ENCODE measurements around the gene ZNF326.

The ZNF326 gene

GRCh38 chr1:89955311-89956205 is 39.4 kb upstream of the ZNF326 start:
- no peak for TF ChIP-seq CTCF (IDR thresholded peaks at IDR 0.05; ENCODE audit: control extremely low read depth, extremely low read depth, low read depth, missing control alignments)
- ChIA-PET CTCF (interaction anchor here (1.0 to 1.2 kb wide), 4 partner anchors 9 to 130 kb away, joined by 3 read pairs; no protein-coding TSS in a partner anchor), POLR2A (no interaction called here)
- DNase-seq (ENCODE audit: extremely low spot score): no peak

- ChIA-PET CTCF (interaction anchor here (1.0 to 1.8 kb wide), 3 partner anchors 8 to 114 kb away, joined by 3 to 6 read pairs (median 4); no protein-coding TSS in a partner anchor), POLR2A (no interaction called here)
- TF ChIP-seq CTCF (IDR thresholded peaks at IDR 0.05; ENCODE audit: control extremely low read depth, extremely low read depth, low read depth, missing control alignments): no peak
- no peak for DNase-seq (ENCODE audit: extremely low spot score)
Measured at GRCh38 chr1:89957107-89957506, 37.8 kb upstream of the ZNF326 start.

- no peak for DNase-seq (ENCODE audit: extremely low spot score)
- POLR2A ChIA-PET: no interaction called here
- CTCF ChIA-PET: interaction anchor here (1.1 to 1.8 kb wide), 2 partner anchors 10 to 12 kb away, joined by 3 to 6 read pairs; no protein-coding TSS in a partner anchor
- TF ChIP-seq CTCF (IDR thresholded peaks at IDR 0.05; ENCODE audit: control extremely low read depth, extremely low read depth, low read depth, missing control alignments): no peak
Measured at GRCh38 chr1:89958851-89959654, 35.9 kb upstream of the ZNF326 start.

- no peak for TF ChIP-seq CTCF (IDR thresholded peaks at IDR 0.05; ENCODE audit: control extremely low read depth, extremely low read depth, low read depth, missing control alignments)
- ChIA-PET CTCF (interaction anchor here (1.1 to 1.4 kb wide), 2 partner anchors 12 to 13 kb away, joined by 3 to 4 read pairs; no protein-coding TSS in a partner anchor), POLR2A (no interaction called here)
- no peak for DNase-seq (ENCODE audit: extremely low spot score)
Measured at GRCh38 chr1:89959719-89960118, 35.2 kb upstream of the ZNF326 start.

- no peak for TF ChIP-seq CTCF (IDR thresholded peaks at IDR 0.05; ENCODE audit: control extremely low read depth, extremely low read depth, low read depth, missing control alignments)
- no peak for DNase-seq (ENCODE audit: extremely low spot score)
- ChIA-PET POLR2A (no interaction called here), CTCF (interaction anchor here (1.3 to 2.4 kb wide), 4 partner anchors 10 to 200 kb away, joined by 4 to 8 read pairs (median 6); no protein-coding TSS in a partner anchor)
Measured at GRCh38 chr1:89962024-89962741, 32.7 kb upstream of the ZNF326 start.

- POLR2A ChIA-PET: no interaction called here
- DNase-seq (ENCODE audit: extremely low spot score): no peak
- CTCF ChIA-PET: interaction anchor here (1.3 to 2.4 kb wide), 4 partner anchors 10 to 201 kb away, joined by 4 to 8 read pairs (median 6); no protein-coding TSS in a partner anchor
- no peak for TF ChIP-seq CTCF (IDR thresholded peaks at IDR 0.05; ENCODE audit: control extremely low read depth, extremely low read depth, low read depth, missing control alignments)
Measured at GRCh38 chr1:89962742-89963075, 32.2 kb upstream of the ZNF326 start.

Data from GM10248 (cell line).